Parathyroid adenoma (tissue), 2 donors: Measurements from ENCODE around the gene HDAC4.

Experiments used
- H2AFZ ChIP-seq: fragments of 300-600 bp; sonication (generic); one replicate; pipeline ENCODE4 v1.7.0; 2017; ENCODE audit warnings: antibody characterized with exemption, mild to moderate bottlenecking
- H3K27ac ChIP-seq: fragments of 300-600 bp; sonication (generic); one replicate; pipeline ENCODE4 v1.7.0; 2017
- H3K27me3 ChIP-seq: fragments of 300-600 bp; sonication (generic); one replicate; pipeline ENCODE4 v1.7.0; 2017; ENCODE audit warnings: low read length; ENCODE audit not compliant: control insufficient read depth, insufficient read depth
- H3K36me3 ChIP-seq: fragments of 300-600 bp; sonication (generic); one replicate; pipeline ENCODE4 v1.7.0; 2017; ENCODE audit warnings: low read length; ENCODE audit not compliant: control insufficient read depth, insufficient read depth
- H3K4me1 ChIP-seq: fragments of 300-600 bp; sonication (generic); one replicate; pipeline ENCODE4 v1.7.0; 2017; ENCODE audit warnings: control low read depth
- H3K4me2 ChIP-seq: fragments of 300-600 bp; sonication (generic); one replicate; pipeline ENCODE4 v1.7.0; 2017; ENCODE audit warnings: low read length
- H3K4me3 ChIP-seq: fragments of 300-600 bp; sonication (generic); one replicate; pipeline ENCODE4 v1.7.0; 2017; ENCODE audit warnings: low read depth, low read length
- H3K79me2 ChIP-seq: fragments of 300-600 bp; sonication (generic); one replicate; pipeline ENCODE4 v1.7.0; 2017; ENCODE audit warnings: control low read depth
- H3K9ac ChIP-seq: fragments of 300-600 bp; sonication (generic); one replicate; pipeline ENCODE4 v1.7.0; 2017; ENCODE audit warnings: mild to moderate bottlenecking
- H3K9me3 ChIP-seq: fragments of 300-600 bp; sonication (generic); one replicate; pipeline ENCODE4 v1.7.0; 2017; ENCODE audit warnings: low read length; ENCODE audit not compliant: control insufficient read depth
- CTCF ChIP-seq: fragments of 300-600 bp; sonication (generic); IDR thresholded peaks from one replicate; pipeline ENCODE4 v1.7.0; 2017; ENCODE audit warnings: antibody characterized with exemption, mild to moderate bottlenecking
- donor health status: primary hyperparathyroidism.

The HDAC4 gene

DNA sequence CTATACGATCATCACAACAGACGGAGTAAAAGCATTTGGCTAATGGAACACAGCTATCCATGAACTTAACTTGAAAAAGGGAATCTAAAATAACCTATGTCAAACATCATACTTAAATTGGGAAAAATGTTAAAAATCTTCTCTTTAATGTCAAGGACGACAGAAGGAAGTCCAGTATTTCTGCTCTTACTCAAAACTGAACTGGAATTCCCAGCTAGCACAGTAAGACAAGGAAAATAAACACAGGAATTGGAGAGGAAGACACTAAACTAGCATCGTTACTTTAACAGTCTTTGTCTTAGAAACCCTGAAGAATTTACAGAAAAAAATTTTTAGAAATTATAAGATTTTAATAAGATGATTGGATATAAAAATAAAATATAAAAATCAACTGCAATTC is 112.6 kb downstream of the HDAC4 start:
- Histone ChIP-seq H3K4me1 (no peaks in the 10 kb centered on the region), H3K27me3 (no peaks in the 10 kb centered on the region), H3K79me2 (peaks cover 28% of the 10 kb centered on the region), H3K27ac (no peak overlapping the region), H2AFZ (no peak overlapping the region), H3K9ac (no peak overlapping the region), H3K36me3 (no peaks in the 10 kb centered on the region), H3K4me2 (no peak overlapping the region), H3K4me3 (no peak overlapping the region), H3K9me3 (no peaks in the 10 kb centered on the region)
- TF ChIP-seq CTCF = no peak

- TF ChIP-seq CTCF = no peak
- no peak overlapping the region for H3K27ac ChIP-seq
- H3K4me1 ChIP-seq = no peaks in the 10 kb centered on the region
Measured at GRCh38 chr2:239287461-239287860, 113.4 kb downstream of the HDAC4 start.

DNA sequence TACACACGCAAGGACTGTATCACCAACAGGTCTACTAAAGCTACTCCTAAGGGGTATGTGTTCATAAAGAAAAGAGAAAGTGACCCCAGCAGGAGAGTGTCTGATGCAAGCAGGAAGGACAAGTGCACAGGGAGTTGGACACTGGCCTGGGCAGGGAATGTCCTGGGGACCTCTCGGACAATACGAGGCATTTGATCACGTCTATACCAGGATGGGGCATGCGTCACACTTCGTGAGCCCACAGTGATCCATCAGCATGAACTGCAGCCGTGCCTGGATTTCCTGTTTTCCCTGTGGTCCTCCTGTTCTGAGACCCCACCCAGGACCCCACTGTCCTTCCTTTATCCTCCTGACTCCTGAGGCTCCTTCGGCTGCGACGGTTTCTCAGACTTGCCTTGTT is 113.9 kb downstream of the HDAC4 start:
- Histone ChIP-seq H3K36me3 (no peaks in the 10 kb centered on the region), H3K4me3 (no peak overlapping the region), H2AFZ (no peak overlapping the region), H3K27ac (no peak overlapping the region), H3K9me3 (no peaks in the 10 kb centered on the region), H3K4me2 (no peak overlapping the region), H3K4me1 (no peaks in the 10 kb centered on the region), H3K9ac (no peak overlapping the region), H3K27me3 (no peaks in the 10 kb centered on the region), H3K79me2 (peaks cover 32% of the 10 kb centered on the region)
- TF ChIP-seq CTCF = no peak

More at GRCh38 chr2:239287461-239287860, 113.4 kb downstream of the HDAC4 start:
- H3K36me3 ChIP-seq = no peaks in the 10 kb centered on the region
- H2AFZ ChIP-seq = no peak overlapping the region
- no peak overlapping the region for H3K4me2 ChIP-seq
- no peaks in the 10 kb centered on the region for H3K27me3 ChIP-seq
- no peaks in the 10 kb centered on the region for H3K9me3 ChIP-seq
- H3K79me2 ChIP-seq = peaks cover 29% of the 10 kb centered on the region
- H3K9ac ChIP-seq = no peak overlapping the region
- H3K4me3 ChIP-seq = no peak overlapping the region

DNA sequence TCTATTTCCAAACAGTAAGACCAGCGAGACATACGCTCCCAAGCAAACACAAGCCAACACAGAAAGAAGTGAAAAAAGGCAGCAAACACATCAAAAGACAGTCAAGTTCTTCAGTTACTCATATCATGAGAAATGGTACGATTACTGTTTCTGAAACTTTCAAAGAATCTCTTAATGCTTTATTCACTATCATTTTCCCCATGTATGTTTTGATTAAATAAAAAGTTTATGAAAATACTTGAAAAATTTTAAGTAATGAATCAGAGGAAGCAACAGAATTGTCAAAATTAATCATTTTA is 114.9 kb downstream of the HDAC4 start:
- TF ChIP-seq CTCF = no peak
- Histone ChIP-seq H3K9ac (no peak overlapping the region), H3K79me2 (peaks cover 37% of the 10 kb centered on the region), H3K9me3 (no peaks in the 10 kb centered on the region), H3K4me2 (no peak overlapping the region), H3K27ac (no peak overlapping the region), H3K36me3 (no peaks in the 10 kb centered on the region), H3K4me3 (no peak overlapping the region), H2AFZ (no peak overlapping the region), H3K27me3 (no peaks in the 10 kb centered on the region), H3K4me1 (no peaks in the 10 kb centered on the region)

GRCh38 chr2:239285071-239285931 is 115.5 kb downstream of the HDAC4 start:
- H2AFZ ChIP-seq = no peak overlapping the region
- H3K4me1 ChIP-seq = no peaks in the 10 kb centered on the region
- no peaks in the 10 kb centered on the region for H3K27me3 ChIP-seq
- TF ChIP-seq CTCF = no peak
- no peak overlapping the region for H3K9ac ChIP-seq
- H3K9me3 ChIP-seq = no peaks in the 10 kb centered on the region
- no peak overlapping the region for H3K4me2 ChIP-seq
- H3K36me3 ChIP-seq = no peaks in the 10 kb centered on the region
- no peak overlapping the region for H3K4me3 ChIP-seq
- H3K79me2 ChIP-seq = peaks cover 35% of the 10 kb centered on the region
- H3K27ac ChIP-seq = no peak overlapping the region
